SH-SY5Y (cell line): Measurements from ENCODE around the gene EPHB2.

Experiments
- GATA2 ChIP-seq: IDR thresholded peaks from 2 replicates; pipeline ENCODE4 v1.6.1; 2011; ENCODE audit warnings: mild to moderate bottlenecking, low read depth, low read length
- GATA3 ChIP-seq: IDR thresholded peaks from 2 replicates; pipeline ENCODE4 v1.6.1; 2011; ENCODE audit warnings: low read depth, mild to moderate bottlenecking, low read length, moderate library complexity

- TF ChIP-seq GATA2 (no peak), GATA3 (no peak)
These were observed 153.1 kb downstream of the EPHB2 start for GRCh38 chr1:22863766-22864165.
